Measurements from ENCODE around the gene PEX11G.
"Not testable (repeated sequence)": the region's sequence is repeated elsewhere in the genome, so short reads cannot be mapped to it uniquely, and the experiment has no call there.

Gene PEX11G

GRCh38 chr19:7467009-7467989 is 21.5 kb downstream of the PEX11G start:
- DNase-seq (ENCODE audit: low spot score), result no peak

GRCh38 chr19:7463575-7463974 is 25.3 kb downstream of the PEX11G start:
- no peak for DNase-seq (ENCODE audit: low spot score)

GRCh38 chr19:7461841-7462629 is 26.8 kb downstream of the PEX11G start:
- DNase-seq (ENCODE audit: low spot score), result no peak

- DNase-seq (ENCODE audit: low spot score), result no peak
Measured at GRCh38 chr19:7460562-7460966, 28.3 kb downstream of the PEX11G start.

GRCh38 chr19:7459773-7460172 is 29.1 kb downstream of the PEX11G start:
- no peak for DNase-seq (ENCODE audit: low spot score)

- no peak for DNase-seq (ENCODE audit: low spot score)
Measured at GRCh38 chr19:7458675-7459074, 30.2 kb downstream of the PEX11G start.

- no peak for DNase-seq (ENCODE audit: low spot score)
Measured at GRCh38 chr19:7456964-7457541, 31.8 kb downstream of the PEX11G start.

- DNase-seq (ENCODE audit: low spot score), result no peak
Measured at GRCh38 chr19:7455600-7456296, 33.1 kb downstream of the PEX11G start.

- DNase-seq (ENCODE audit: low spot score), result no peak
Measured at GRCh38 chr19:7454998-7455397, 33.8 kb downstream of the PEX11G start.

GRCh38 chr19:7450243-7451223 is 38.3 kb downstream of the PEX11G start:
- DNase-seq (ENCODE audit: low spot score), result no peak

GRCh38 chr19:7449391-7450070 is 39.3 kb downstream of the PEX11G start:
- not testable (repeated sequence) for DNase-seq (ENCODE audit: low spot score)

- DNase-seq (ENCODE audit: low spot score), result no peak
Measured at GRCh38 chr19:7447648-7448047, 41.2 kb downstream of the PEX11G start.

- DNase-seq (ENCODE audit: low spot score), result no peak
Measured at GRCh38 chr19:7445104-7445503, 43.7 kb downstream of the PEX11G start.

- no peak for DNase-seq (ENCODE audit: low spot score)
Measured at GRCh38 chr19:7444042-7444441, 44.8 kb downstream of the PEX11G start.

- no peak for DNase-seq (ENCODE audit: low spot score)
Measured at GRCh38 chr19:7442423-7442822, 46.4 kb downstream of the PEX11G start.

GRCh38 chr19:7441468-7442146 is 47.2 kb downstream of the PEX11G start:
- DNase-seq (ENCODE audit: low spot score), result no peak

- DNase-seq (ENCODE audit: low spot score), result no peak
Measured at GRCh38 chr19:7440188-7440975, 48.5 kb downstream of the PEX11G start.

- no peak for DNase-seq (ENCODE audit: low spot score)
Measured at GRCh38 chr19:7435586-7435985, 53.2 kb downstream of the PEX11G start.

- DNase-seq (ENCODE audit: low spot score), result no peak
Measured at GRCh38 chr19:7434391-7434790, 54.4 kb downstream of the PEX11G start.

Data from AG20443 (cell line).